Vagina (tissue), 2 donors: ENCODE data around the gene FLT4. TPM values are rescaled to one million over a fixed set of nuclear protein-coding genes. Genes with fewer than 3 reads are reported as not detected.
"Not testable (repeated sequence)": the region's sequence is repeated elsewhere in the genome, so short reads cannot be mapped to it uniquely, and the experiment has no call there.

Source experiments
- DNase-seq, 2 donors: peaks; one replicate each; pipeline ENCODE4 v3.0.0-alpha.2; 2017; ENCODE audit errors: extremely low spot score in 2 of 2
- H3K27ac ChIP-seq: fragments of 200-600 bp; sonication (generic); one replicate; pipeline ENCODE4 v1.5.1; 2019
- H3K27me3 ChIP-seq: fragments of 200-600 bp; sonication (generic); one replicate; pipeline ENCODE4 v1.5.1; 2019
- H3K36me3 ChIP-seq, 2 donors: fragments of 200-600 bp; sonication (generic); one replicate each; pipeline ENCODE4 v1.5.1; 2017 to 2019
- H3K4me1 ChIP-seq: fragments of 200-600 bp; sonication (generic); one replicate; pipeline ENCODE4 v1.5.1; 2019
- H3K4me3 ChIP-seq, 2 donors: fragments of 200-600 bp; sonication (generic); 1 replicate in 1 of 2; 2 replicates in 1 of 2; pipeline ENCODE4 v1.5.1; 2016 to 2019
- H3K9me3 ChIP-seq: fragments of 200-600 bp; sonication (generic); one replicate; pipeline ENCODE4 v1.5.1; 2019
- POLR2A ChIP-seq, 2 donors: fragments of 450-650 bp; IDR thresholded peaks; one replicate each; pipeline ENCODE4 v1.6.1; 2017; ENCODE audit warnings: antibody characterized with exemption in 2 of 2, mild to moderate bottlenecking in 2 of 2, moderate library complexity in 2 of 2
- POLR2AphosphoS5 ChIP-seq, 2 donors: sonication (generic); formaldehyde crosslinking; IDR thresholded peaks; one replicate each; pipeline ENCODE4 v1.9.0; 2017; ENCODE audit warnings: antibody characterized with exemption in 2 of 2, mild to moderate bottlenecking in 2 of 2, low read depth in 1 of 2; ENCODE audit not compliant: insufficient read depth in 1 of 2
- intact Hi-C: fragments of 100-400 bp; cut with DNase I; formaldehyde crosslinking; loops from one replicate; pipeline ENCODE4 v1.15.1; 2023
- total RNA-seq: library from RNA; depleted of rRNA; stranded (reverse); fragments of >200 nt; gene quantifications from one replicate; pipeline ENCODE4 v1.2.3, GENCODE V29; 2016
- TF ChIP-seq, protein P1 (sequence below), 3 experiments: fragments of 450-650 bp in 2 of 3; fragments of 200-600 bp in 1 of 3; sonication (generic) in 1 of 3; IDR thresholded peaks; one replicate each; pipeline ENCODE4 v1.5.1; 2017 to 2019; ENCODE audit warnings: antibody characterized with exemption in 3 of 3, mild to moderate bottlenecking in 2 of 3, moderate library complexity in 2 of 3

The FLT4 gene
- total RNA-seq, 1 donor from 2014 or later = 20.9 TPM

DNA sequence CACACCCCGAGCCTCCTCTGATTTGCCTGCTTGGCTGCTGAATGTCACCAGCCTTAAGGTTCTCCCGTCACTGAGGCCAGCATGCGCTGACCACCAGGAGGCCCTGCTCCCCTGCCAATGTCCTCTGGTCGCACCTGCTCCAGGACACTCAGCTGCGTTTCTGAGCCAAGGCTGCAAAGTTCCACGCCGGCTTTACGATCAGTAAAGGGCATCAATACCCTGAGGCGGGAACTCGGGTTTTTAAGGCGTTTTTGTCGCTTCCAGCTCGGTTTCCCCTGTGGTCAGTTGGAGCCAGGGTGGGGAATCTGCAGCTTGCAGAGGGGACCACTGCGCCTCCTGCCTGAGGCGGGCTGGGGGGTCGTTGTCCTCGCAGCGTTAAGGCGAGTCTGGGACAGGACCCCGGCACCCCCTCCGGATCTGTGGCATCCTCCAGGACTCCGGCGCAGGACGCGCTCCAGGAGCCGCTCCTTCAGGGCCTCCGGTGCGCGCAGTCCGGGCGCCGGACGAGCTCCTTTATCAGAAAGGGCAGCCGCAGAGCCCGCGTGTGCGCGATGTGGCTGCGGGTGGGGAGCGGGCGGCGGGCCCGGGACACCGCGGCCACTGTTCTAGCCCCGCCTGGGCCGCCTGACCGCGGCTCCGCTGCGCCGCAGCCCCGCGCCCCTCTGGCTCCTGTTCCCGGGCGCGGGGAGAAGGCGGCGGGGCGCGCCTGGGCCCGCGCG lies 24.1 kb upstream of the FLT4 start:
- Histone ChIP-seq H3K4me3 (peak overlapping the region in 1 of 2 donors; percentile 31), H3K9me3 (no peaks in the 10 kb centered on the region), H3K27me3 (no peaks in the 10 kb centered on the region), H3K4me1 (peaks cover 6% of the 10 kb centered on the region), H3K36me3 (no peaks in the 10 kb centered on the region), H3K27ac (no peak overlapping the region)
- peak; percentile 22 to 82 for DNase-seq
- intact Hi-C loops = no loop called here
- TF ChIP-seq, protein P1, sequence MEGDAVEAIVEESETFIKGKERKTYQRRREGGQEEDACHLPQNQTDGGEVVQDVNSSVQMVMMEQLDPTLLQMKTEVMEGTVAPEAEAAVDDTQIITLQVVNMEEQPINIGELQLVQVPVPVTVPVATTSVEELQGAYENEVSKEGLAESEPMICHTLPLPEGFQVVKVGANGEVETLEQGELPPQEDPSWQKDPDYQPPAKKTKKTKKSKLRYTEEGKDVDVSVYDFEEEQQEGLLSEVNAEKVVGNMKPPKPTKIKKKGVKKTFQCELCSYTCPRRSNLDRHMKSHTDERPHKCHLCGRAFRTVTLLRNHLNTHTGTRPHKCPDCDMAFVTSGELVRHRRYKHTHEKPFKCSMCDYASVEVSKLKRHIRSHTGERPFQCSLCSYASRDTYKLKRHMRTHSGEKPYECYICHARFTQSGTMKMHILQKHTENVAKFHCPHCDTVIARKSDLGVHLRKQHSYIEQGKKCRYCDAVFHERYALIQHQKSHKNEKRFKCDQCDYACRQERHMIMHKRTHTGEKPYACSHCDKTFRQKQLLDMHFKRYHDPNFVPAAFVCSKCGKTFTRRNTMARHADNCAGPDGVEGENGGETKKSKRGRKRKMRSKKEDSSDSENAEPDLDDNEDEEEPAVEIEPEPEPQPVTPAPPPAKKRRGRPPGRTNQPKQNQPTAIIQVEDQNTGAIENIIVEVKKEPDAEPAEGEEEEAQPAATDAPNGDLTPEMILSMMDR (IDR thresholded peaks at IDR 0.05) = no peak
- TF ChIP-seq POLR2AphosphoS5 (IDR thresholded peaks at IDR 0.05; ENCODE audit: insufficient read depth in 1 of 2, low read depth in 1 of 2) = no peak
- TF ChIP-seq POLR2A (IDR thresholded peaks at IDR 0.05) = no peak

DNA sequence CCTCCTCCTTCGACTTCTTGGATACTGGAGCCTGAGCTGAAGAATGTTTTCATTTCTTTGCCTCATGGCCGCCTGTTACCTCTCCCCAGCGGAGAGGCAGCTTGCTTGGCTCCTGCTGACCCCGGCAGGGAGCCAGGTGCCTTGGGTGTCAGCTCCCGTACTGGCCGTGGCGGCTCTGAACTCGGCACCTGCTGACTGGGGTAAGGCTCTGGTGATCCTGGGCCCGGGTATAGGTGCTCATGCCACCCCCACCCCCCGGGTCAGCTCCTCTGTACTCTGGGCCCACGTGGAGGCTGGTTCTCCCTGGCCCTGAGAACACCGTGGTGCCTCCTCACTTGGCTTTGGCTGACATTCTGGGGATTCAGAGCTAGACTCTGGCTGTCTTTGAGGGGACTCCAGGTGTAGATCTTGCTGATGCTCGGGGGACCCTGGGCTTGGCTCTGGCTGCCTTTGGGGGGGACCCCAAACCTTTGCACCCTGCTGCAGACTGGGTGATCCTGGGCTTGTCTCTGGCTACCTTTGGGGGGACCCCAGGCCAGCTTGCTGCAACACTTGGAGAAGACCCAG lies 22.6 kb upstream of the FLT4 start:
- H3K36me3 ChIP-seq, H3K4me1 ChIP-seq, H3K27me3 ChIP-seq, H3K27ac ChIP-seq, H3K4me3 ChIP-seq, H3K9me3 ChIP-seq, intact Hi-C loops: not testable (repeated sequence)
- DNase-seq = peak in 1 of 2 donors; percentile 19

DNA sequence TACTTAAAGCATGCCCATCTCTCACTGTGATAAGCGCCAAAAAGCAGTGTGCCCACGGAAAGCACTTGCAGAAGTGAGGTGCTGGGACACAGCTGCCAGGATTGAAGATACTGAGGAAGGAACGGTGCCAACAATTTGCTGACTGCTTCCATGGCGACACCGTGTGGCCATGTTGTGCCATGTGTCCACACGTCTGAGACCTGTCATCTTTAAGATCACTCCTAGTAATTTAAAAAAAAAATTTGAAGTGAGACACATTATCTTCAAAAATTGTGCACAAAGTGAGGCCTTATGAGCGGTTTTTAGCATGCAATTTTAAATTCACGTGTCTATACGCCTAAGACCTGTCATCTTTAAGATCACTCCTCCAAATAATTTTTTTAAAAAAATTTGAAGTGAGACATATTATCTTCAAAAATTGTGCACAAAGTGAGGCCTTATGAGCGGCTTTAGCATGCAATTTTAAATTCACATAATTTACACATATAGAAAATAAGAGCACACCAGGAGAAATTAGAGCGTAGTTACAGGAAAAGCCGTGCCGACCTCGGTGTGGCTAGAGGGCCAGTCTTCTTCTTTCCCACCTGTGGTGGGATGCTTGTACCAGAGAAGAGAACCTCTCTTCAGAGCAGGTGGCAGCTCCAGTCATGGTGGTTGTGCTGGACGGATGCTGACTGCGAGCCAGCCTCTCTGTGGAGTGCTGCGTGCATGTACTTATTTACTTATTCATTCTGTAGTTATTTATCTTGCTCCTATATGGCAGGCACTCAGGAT lies 21.4 kb upstream of the FLT4 start:
- TF ChIP-seq POLR2AphosphoS5 (IDR thresholded peaks at IDR 0.05; ENCODE audit: insufficient read depth in 1 of 2, low read depth in 1 of 2) = no peak
- TF ChIP-seq, protein P1 (IDR thresholded peaks at IDR 0.05) = peak in 1 of 3 experiments; percentile 26
- TF ChIP-seq POLR2A (IDR thresholded peaks at IDR 0.05) = no peak
- intact Hi-C loops = no loop called here

DNA sequence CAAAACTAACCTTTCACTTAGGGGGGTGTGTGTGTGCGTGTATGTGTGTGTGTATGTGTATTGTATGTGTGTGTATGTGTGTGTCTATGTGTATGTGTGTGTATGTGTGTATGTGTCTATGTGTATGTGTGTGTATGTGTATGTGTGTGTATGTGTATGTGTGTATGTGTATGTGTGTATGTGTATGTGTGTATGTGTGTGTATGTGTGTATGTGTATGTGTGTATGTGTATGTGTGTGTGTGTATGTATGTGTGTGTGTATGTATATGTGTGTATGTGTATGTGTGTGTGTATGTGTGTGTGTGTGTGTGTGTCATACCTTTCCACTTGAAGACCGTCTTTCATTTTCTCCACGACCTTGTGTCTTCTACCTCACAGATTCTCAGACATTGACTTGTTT lies 20.8 kb upstream of the FLT4 start:
- H3K9me3 ChIP-seq = no peaks in the 10 kb centered on the region
- no peak for TF ChIP-seq POLR2A (IDR thresholded peaks at IDR 0.05)
- TF ChIP-seq, protein P1 (IDR thresholded peaks at IDR 0.05) = no peak
- TF ChIP-seq POLR2AphosphoS5 (IDR thresholded peaks at IDR 0.05; ENCODE audit: insufficient read depth in 1 of 2, low read depth in 1 of 2) = no peak
- H3K4me1 ChIP-seq = peaks cover 6% of the 10 kb centered on the region
- H3K36me3 ChIP-seq = no peaks in the 10 kb centered on the region
- intact Hi-C loops = no loop called here
- no peaks in the 10 kb centered on the region for H3K27me3 ChIP-seq
- DNase-seq = no peak
- H3K4me3 ChIP-seq = no peak overlapping the region
- no peak overlapping the region for H3K27ac ChIP-seq

More for the DNA sequence above, 21.4 kb upstream of the FLT4 start:
- Histone ChIP-seq H3K4me3 (no peak overlapping the region), H3K36me3 (no peaks in the 10 kb centered on the region), H3K27me3 (no peaks in the 10 kb centered on the region), H3K9me3 (no peaks in the 10 kb centered on the region), H3K4me1 (peaks cover 6% of the 10 kb centered on the region), H3K27ac (no peak overlapping the region)
- peak in 1 of 2 donors; percentile 58 for DNase-seq

DNA sequence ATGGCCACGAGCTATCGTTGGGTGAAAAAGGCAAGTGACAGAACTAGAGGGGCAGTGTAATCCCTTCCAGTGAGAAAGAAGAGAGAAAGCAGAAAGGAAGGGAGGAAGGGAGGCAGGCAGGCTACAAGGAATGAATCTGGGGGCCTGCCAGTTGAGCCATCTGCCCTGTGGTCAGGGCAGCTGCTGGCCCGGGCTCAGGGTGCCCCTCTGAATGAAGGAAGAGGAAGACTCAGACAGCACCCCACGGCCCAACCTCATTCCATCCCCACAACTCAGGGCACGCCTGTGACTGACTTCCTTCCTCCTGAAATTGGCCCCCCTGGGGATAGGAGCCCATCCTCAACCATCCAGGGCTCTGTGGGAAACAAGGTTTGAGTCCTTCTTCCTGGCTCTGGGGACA lies 20.3 kb upstream of the FLT4 start:
- Histone ChIP-seq H3K27me3 (no peaks in the 10 kb centered on the region), H3K4me3 (no peak overlapping the region), H3K36me3 (no peaks in the 10 kb centered on the region), H3K4me1 (peaks cover 6% of the 10 kb centered on the region), H3K27ac (no peak overlapping the region), H3K9me3 (no peaks in the 10 kb centered on the region)
- no peak for DNase-seq
- intact Hi-C loops = no loop called here
- TF ChIP-seq POLR2AphosphoS5 (IDR thresholded peaks at IDR 0.05; ENCODE audit: insufficient read depth in 1 of 2, low read depth in 1 of 2) = no peak
- TF ChIP-seq, protein P1 (IDR thresholded peaks at IDR 0.05) = no peak
- no peak for TF ChIP-seq POLR2A (IDR thresholded peaks at IDR 0.05)
